ENCODE measurements around the gene DACT1. TPM values are rescaled to one million over a fixed set of nuclear protein-coding genes. Genes with fewer than 3 reads are reported as not detected.

Gene DACT1
- total RNA-seq, 3 donors from 2014 or later: 5.0 to 9.8 (median 5.1) TPM

DNA sequence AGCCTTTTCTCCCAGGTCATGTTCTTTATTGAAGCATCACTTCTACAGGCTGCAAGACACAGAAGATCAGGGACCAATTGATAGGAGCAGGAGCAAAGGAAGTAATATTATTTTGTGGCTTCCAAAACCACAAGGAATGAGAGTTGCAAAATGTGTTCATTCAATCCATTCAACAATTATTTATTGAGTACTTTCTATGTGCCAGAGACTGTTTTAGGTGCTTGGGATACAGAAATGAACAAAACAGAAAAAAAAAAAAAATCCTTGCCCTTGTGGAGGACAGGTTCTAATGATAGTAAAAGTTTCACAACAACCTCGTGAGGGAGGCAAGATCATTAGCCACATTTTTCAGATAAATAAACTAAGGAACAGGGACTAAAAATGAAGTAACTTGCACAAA is 20.1 kb upstream of the DACT1 start:
- TF ChIP-seq POLR2A (IDR thresholded peaks at IDR 0.05) (no peak), POLR2AphosphoS5 (IDR thresholded peaks at IDR 0.05) (no peak)
- TF ChIP-seq, protein P1, sequence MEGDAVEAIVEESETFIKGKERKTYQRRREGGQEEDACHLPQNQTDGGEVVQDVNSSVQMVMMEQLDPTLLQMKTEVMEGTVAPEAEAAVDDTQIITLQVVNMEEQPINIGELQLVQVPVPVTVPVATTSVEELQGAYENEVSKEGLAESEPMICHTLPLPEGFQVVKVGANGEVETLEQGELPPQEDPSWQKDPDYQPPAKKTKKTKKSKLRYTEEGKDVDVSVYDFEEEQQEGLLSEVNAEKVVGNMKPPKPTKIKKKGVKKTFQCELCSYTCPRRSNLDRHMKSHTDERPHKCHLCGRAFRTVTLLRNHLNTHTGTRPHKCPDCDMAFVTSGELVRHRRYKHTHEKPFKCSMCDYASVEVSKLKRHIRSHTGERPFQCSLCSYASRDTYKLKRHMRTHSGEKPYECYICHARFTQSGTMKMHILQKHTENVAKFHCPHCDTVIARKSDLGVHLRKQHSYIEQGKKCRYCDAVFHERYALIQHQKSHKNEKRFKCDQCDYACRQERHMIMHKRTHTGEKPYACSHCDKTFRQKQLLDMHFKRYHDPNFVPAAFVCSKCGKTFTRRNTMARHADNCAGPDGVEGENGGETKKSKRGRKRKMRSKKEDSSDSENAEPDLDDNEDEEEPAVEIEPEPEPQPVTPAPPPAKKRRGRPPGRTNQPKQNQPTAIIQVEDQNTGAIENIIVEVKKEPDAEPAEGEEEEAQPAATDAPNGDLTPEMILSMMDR (IDR thresholded peaks at IDR 0.05): no peak
- Histone ChIP-seq H3K9me3 (no peaks in the 10 kb centered on the region), H3K4me1 (no peaks in the 10 kb centered on the region), H3K27ac (no peak overlapping the region), H3K27me3 (no peaks in the 10 kb centered on the region), H3K4me3 (no peak overlapping the region), H3K36me3 (no peaks in the 10 kb centered on the region)
- intact Hi-C loops (cut with DNase I; ENCODE audit: low total_unique reads): loop anchor here (1.0 kb wide), 1 partner anchor 9 kb away; no protein-coding TSS in a partner anchor
- DNase-seq (ENCODE audit: low spot score in 2 of 2): no peak

DNA sequence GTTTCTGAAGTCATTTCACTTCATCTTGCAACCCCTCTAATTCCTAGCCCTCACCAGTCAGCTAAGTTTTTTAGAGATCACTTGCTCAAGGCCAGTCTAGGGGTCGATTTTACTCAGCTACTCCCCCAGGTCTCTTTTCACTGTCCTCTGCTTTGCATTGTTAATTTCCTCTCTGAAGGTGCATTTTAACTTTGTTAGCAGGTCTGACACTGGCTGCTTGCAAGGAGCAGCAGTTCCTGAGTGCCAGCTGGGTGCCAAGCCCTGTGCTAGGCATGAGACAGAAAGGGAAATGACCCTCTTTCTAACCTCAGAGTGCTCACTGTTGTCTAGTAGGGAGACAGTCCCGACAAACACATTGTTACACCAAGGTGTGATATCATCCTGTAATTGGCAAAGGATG is 17.8 kb upstream of the DACT1 start:
- H3K36me3 ChIP-seq: no peaks in the 10 kb centered on the region
- H3K4me1 ChIP-seq: no peaks in the 10 kb centered on the region
- no peaks in the 10 kb centered on the region for H3K9me3 ChIP-seq
- no peaks in the 10 kb centered on the region for H3K27me3 ChIP-seq
- no peak for DNase-seq (ENCODE audit: low spot score in 2 of 2)
- TF ChIP-seq POLR2A (IDR thresholded peaks at IDR 0.05): no peak
- no peak for TF ChIP-seq POLR2AphosphoS5 (IDR thresholded peaks at IDR 0.05)
- TF ChIP-seq, protein P1 (IDR thresholded peaks at IDR 0.05): no peak
- H3K4me3 ChIP-seq: no peak overlapping the region
- intact Hi-C loops (cut with DNase I; ENCODE audit: low total_unique reads): loop anchor here (10.0 kb wide), 1 partner anchor 1415 kb away; no protein-coding TSS in a partner anchor
- no peak overlapping the region for H3K27ac ChIP-seq

DNA sequence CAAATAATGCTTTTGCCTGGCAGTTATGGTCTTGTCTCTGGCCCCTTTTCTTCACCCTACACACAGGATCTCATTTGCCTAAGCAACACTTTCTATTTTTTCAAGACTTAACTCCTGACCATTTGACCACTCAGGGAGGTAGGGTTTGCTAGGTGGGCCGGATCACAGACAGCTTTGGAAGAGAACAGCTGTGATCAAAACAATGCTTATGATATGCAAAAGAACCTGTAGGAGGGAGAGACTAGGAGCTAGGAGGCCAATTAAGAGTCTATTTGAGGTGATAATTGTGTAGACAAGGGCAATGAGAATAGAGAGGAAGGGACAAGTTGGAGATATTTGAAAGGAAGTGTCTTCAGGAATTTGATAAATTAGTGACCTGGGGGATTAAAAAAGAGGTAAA is 12.3 kb upstream of the DACT1 start:
- H3K27me3 ChIP-seq: no peaks in the 10 kb centered on the region
- H3K4me1 ChIP-seq: no peaks in the 10 kb centered on the region
- no peaks in the 10 kb centered on the region for H3K9me3 ChIP-seq
- TF ChIP-seq POLR2AphosphoS5 (IDR thresholded peaks at IDR 0.05) (no peak), POLR2A (IDR thresholded peaks at IDR 0.05) (no peak)
- TF ChIP-seq, protein P1 (IDR thresholded peaks at IDR 0.05): no peak
- no peak for DNase-seq (ENCODE audit: low spot score in 2 of 2)
- H3K27ac ChIP-seq: no peak overlapping the region
- no peak overlapping the region for H3K4me3 ChIP-seq
- no peaks in the 10 kb centered on the region for H3K36me3 ChIP-seq
- intact Hi-C loops (cut with DNase I; ENCODE audit: low total_unique reads): loop anchor here (10.0 kb wide), 1 partner anchor 1409 kb away; no protein-coding TSS in a partner anchor

DNA sequence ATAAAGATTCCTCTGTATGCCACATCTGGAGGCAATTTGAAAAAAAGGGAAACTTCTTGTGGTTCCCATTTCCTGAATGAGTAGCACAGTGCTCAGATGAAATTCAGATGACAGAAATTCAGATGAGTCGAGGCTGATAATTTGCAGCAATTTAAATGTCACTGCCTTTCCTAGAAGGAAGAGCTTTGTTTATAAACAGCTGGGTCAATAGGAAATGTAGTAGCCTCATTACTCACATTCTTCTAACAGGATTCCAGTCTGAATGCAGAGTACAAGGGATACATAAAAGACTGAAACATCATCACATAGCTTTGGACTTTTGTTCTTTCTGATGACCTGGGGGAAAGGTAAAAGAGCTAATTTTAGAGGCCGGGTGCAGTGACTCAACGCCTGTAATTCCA is 11.3 kb upstream of the DACT1 start:
- intact Hi-C loops (cut with DNase I; ENCODE audit: low total_unique reads): loop anchor here (10.0 kb wide), 1 partner anchor 1408 kb away; no protein-coding TSS in a partner anchor
- no peak overlapping the region for H3K4me3 ChIP-seq
- no peak for TF ChIP-seq POLR2A (IDR thresholded peaks at IDR 0.05)
- TF ChIP-seq, protein P1 (IDR thresholded peaks at IDR 0.05): no peak
- no peak for TF ChIP-seq POLR2AphosphoS5 (IDR thresholded peaks at IDR 0.05)
- DNase-seq (ENCODE audit: low spot score in 2 of 2): no peak
- no peak overlapping the region for H3K27ac ChIP-seq
- H3K4me1 ChIP-seq: no peaks in the 10 kb centered on the region
- H3K27me3 ChIP-seq: no peaks in the 10 kb centered on the region
- H3K9me3 ChIP-seq: no peaks in the 10 kb centered on the region
- H3K36me3 ChIP-seq: no peaks in the 10 kb centered on the region

DNA sequence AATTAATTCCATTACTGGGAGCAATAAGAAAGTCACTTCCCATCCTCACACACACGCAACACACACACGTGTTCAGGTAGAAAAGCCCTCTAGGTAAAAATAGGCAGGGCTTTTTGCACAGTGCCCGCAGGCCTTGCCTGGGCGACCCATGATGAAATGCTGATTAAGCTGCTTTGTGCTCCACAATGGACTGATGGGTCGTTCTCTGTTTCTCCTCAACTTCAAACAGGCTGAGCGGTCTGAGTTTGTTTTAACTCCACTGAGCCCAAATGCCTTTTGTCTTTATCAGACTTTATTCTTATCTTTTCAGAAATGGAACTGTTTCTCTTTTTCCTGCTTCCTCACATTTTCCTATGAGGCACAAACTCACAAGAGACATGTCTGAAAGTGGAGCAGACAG is 9.4 kb upstream of the DACT1 start:
- no peaks in the 10 kb centered on the region for H3K9me3 ChIP-seq
- intact Hi-C loops (cut with DNase I; ENCODE audit: low total_unique reads): loop anchor here (10.0 kb wide), 1 partner anchor 1406 kb away; no protein-coding TSS in a partner anchor
- no peaks in the 10 kb centered on the region for H3K4me1 ChIP-seq
- H3K36me3 ChIP-seq: no peaks in the 10 kb centered on the region
- no peak overlapping the region for H3K4me3 ChIP-seq
- TF ChIP-seq POLR2A (IDR thresholded peaks at IDR 0.05) (no peak), POLR2AphosphoS5 (IDR thresholded peaks at IDR 0.05) (no peak)
- TF ChIP-seq, protein P1 (IDR thresholded peaks at IDR 0.05): no peak
- no peak for DNase-seq (ENCODE audit: low spot score in 2 of 2)
- H3K27me3 ChIP-seq: no peaks in the 10 kb centered on the region
- H3K27ac ChIP-seq: no peak overlapping the region

All from breast epithelium (tissue), 4 donors.